Hypothalamus (tissue), 51 donors: ENCODE measurements around the gene C12orf56.
"Not testable (repeated sequence)": the region's sequence is repeated elsewhere in the genome, so short reads cannot be mapped to it uniquely, and the experiment has no call there.

Source experiments
- DNase-seq, 51 donors: peaks; one replicate each; lab custom pipeline; 2025; lab: John Stamatoyannopoulos, UW

Gene C12orf56

DNA sequence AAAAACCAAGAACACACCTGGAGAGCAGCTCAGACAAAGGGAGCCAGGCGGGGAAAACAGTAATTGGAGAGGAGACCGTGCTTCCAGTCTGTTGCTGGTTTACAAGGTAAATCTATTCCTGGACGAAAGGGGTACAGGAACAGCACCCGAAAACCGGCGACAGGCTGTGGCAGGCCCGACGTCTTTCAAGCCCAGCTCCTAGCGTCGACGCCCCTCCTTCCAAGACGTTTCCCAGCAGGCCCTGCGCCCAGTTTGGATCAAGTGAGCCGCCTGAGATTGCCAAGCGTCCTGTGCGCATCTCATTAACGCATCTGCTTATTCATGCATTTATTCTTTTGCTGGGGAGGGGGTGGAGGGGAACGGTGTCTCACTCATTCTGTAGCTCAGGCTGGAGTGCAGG lies 1.4 kb downstream of the C12orf56 start:
- no peak for DNase-seq

GRCh38 chr12:64387197-64387816 lies 3.3 kb downstream of the C12orf56 start:
- DNase-seq: no peak

DNA sequence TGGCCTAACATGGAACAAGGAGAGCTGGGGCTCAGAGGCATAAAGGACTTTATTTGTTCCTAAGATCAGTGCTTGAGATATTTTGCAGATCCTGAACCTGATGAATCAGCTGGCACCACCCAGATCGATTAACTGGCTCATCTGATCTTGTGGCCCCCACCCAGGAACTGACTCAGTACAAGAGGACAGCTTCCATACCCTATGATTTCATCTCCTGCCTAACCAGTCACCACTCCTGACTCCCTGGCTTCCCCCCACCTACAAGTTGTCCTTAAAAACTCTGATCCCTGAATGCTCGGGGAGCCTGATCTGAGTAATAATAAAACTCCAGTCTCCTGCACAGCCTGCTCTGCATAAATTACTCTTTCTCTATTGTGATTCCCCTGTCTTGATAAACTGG lies 5.1 kb downstream of the C12orf56 start:
- DNase-seq: no peak

DNA sequence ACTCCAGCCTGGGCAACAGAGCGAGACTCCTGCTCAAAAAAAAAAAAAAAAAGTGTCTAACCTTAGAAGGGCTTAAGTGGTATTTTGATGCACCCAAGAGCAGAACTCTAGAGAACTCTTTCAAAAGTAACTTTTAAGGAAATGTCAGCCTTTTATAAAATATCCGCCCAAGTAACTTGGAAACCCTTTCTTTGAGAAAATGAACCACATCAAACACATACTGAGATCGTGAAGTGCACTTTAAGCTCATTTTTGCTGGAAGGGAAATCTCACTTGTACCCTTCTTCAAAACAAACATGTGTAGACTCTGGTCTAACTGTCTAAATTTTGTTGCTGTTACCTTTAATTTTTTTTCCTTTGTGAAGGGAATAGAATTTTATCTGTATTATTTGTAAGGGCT lies 5.5 kb downstream of the C12orf56 start:
- no peak for DNase-seq

DNA sequence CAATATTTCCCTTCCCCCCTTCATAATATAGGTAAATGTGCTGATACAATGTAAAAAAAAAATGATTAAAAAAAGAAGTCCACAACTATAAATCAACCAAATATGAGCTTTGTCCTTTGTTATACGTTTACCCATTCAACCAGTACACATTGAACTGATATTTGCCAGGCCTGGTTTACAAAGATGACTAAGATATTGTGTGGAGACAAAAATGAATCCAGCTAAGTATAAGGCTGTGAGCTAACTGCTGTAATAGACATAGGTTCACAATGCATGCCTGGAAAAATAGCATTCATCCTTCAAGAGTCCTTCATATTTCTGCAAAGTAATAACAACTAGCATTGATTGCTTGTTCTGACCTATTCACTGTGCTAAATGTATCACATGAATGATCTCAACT lies 6.9 kb downstream of the C12orf56 start:
- DNase-seq: no peak

GRCh38 chr12:64362721-64363305 lies 27.7 kb downstream of the C12orf56 start:
- DNase-seq: no peak

DNA sequence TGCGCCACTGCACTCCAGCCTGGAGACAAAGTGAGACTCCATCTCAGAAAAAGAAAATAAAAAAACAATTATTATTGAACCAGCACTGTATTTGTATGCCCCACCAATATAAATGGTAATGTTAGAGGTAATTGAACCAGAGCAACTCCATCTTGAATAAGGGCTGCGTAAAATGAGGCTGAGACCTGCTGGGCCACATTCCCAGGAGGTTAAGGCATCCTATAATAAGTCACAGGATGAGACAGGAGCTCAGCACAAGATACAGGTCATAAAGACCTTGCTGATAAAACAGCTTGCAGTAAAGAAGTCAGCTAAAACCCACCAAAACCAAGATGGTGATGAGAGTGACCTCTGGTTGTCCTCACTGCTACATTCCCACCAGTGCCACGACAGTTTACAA lies 29.4 kb downstream of the C12orf56 start:
- not testable (repeated sequence) for DNase-seq

- not testable (repeated sequence) for DNase-seq
These were observed 34.3 kb downstream of the C12orf56 start for GRCh38 chr12:64356209-64356608.

DNA sequence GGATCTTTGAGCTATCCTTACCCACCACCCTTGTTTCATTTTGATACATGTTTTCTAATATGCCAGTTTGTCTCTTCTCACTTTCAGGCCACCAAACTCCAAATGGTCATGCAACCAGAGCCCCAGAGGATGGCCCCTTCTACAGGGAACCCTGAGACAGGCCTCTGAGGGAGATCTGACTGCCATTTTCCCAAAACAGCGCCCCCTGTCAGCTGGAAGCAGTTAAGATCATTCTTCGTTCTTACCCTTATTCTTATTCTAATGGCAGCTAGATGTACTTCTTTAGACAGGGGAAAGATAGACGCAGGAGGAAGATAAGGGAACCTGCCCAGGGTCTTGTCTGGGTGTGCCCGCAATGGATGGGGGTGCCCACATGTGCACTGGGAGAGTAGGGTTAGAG lies 38.4 kb downstream of the C12orf56 start:
- no peak for DNase-seq

- no peak for DNase-seq
These were observed 39.3 kb downstream of the C12orf56 start for GRCh38 chr12:64351265-64351664.

GRCh38 chr12:64347630-64348029 lies 42.9 kb downstream of the C12orf56 start:
- DNase-seq: no peak

DNA sequence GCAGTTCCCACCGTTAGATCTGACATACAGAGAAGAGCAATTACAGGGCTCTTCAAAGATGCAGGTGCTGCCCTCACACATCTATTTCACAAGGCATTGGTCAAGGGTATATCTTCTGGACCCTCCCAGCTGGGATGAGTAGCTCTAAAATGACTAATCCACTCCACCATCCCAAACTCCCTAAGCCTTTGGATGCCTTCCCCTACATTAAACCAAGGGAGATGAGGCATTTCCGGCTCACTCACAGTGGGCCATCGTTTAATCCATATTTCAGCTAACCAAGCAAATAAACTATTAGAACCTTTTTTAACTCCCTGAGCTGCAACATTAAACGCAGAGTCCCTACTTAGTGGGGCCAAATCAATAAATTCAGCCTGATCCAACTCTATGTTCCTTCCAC lies 45.9 kb downstream of the C12orf56 start:
- not testable (repeated sequence) for DNase-seq

GRCh38 chr12:64340546-64340945 lies 50.0 kb downstream of the C12orf56 start:
- not testable (repeated sequence) for DNase-seq

GRCh38 chr12:64335886-64336466 lies 54.6 kb downstream of the C12orf56 start:
- no peak for DNase-seq

GRCh38 chr12:64332938-64333337 lies 57.6 kb downstream of the C12orf56 start:
- no peak for DNase-seq

GRCh38 chr12:64332296-64332695 lies 58.3 kb downstream of the C12orf56 start:
- DNase-seq: no peak

DNA sequence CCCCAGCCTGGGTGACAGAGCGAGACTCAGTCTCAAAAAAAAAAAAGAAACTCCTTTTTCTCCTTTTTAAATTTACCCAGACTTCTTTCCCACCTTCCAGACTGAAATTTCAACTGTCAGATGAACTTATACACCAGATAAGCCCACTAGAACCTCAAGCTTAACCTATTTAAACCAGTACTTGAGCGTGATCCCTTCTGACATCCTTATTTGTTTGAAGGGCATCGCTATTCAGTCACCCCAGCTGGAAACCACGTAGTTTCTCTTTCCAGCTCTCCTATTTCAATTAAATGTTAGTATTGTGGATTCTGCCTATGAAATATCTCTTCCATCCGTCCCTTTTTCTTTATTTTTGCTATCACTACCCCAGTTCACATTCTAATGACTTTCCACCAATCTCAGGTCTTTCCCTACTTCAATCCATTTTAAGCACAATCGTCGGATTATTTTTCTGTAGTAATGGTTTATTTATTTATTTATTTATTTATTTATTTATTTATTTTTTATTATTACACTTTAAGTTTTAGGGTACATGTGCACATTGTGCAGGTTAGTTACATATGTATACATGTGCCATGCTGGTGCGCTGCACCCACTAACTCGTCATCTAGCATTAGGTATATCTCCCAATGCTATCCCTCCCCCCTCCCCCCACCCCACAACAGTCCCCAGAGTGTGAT lies 61.4 kb downstream of the C12orf56 start:
- DNase-seq: not testable (repeated sequence)

DNA sequence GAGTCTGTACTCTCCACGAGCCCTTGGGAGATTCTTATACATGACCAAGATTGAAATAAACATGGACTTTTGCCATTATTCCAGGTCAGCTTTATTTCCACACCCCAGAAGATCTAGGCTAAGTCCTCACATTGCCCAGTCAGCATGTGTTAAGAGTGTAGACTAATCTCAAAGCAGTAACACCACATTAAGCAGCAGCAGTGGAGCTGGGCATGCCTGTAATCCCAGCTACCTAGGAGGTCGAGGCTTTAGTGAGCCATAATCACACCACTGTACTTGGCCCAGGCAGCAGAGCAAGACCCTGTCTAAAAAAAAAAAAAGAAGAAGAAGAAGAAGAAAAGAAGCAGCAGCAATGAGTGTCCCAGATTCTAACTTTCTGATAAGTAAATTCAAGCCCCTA lies 65.5 kb downstream of the C12orf56 start:
- DNase-seq: no peak

DNA sequence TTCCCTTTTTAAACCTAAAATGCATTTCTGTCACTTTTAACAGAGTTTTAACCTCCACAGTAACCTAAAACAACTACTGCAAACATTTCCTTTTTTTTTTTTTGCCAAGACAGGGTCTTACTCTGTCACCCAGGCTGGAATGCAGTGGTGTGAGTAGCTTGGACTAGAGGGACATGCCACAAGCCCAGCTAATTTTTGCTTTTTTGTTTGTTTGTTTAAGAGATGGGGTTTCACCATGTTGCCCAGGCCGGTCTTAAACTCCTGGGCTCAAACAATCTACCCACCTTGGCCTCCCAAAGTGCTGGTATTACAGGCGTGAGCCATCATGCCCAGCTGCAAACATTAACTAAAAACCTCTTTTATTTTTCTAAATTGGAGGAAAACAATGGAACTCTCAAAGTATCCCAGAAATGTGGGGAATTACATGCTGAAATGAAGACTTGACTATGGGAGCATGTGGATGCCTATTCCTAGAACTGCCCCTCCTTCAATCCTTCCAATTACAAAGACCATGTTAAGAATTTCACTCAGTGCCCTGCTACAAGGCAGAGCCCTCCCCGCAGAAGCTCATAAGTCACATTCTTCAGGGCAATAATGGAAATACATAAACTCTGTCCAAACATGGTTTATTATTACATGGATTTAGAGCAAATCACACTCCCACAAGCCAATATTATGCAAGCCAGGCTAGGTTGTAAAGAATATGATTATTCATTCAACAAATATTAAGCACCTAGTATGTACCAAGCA lies 66.9 kb downstream of the C12orf56 start:
- DNase-seq: no peak

GRCh38 chr12:64323006-64323405 lies 67.6 kb downstream of the C12orf56 start:
- no peak for DNase-seq

GRCh38 chr12:64320611-64321010 lies 69.9 kb downstream of the C12orf56 start:
- no peak for DNase-seq
